ENCODE data around the gene DPH5. TPM values are rescaled to one million over a fixed set of nuclear protein-coding genes. Genes with fewer than 3 reads are reported as not detected.
"Not testable (repeated sequence)": the region's sequence is repeated elsewhere in the genome, so short reads cannot be mapped to it uniquely, and the experiment has no call there.

Gene DPH5
- total RNA-seq = 19.0 TPM

DNA sequence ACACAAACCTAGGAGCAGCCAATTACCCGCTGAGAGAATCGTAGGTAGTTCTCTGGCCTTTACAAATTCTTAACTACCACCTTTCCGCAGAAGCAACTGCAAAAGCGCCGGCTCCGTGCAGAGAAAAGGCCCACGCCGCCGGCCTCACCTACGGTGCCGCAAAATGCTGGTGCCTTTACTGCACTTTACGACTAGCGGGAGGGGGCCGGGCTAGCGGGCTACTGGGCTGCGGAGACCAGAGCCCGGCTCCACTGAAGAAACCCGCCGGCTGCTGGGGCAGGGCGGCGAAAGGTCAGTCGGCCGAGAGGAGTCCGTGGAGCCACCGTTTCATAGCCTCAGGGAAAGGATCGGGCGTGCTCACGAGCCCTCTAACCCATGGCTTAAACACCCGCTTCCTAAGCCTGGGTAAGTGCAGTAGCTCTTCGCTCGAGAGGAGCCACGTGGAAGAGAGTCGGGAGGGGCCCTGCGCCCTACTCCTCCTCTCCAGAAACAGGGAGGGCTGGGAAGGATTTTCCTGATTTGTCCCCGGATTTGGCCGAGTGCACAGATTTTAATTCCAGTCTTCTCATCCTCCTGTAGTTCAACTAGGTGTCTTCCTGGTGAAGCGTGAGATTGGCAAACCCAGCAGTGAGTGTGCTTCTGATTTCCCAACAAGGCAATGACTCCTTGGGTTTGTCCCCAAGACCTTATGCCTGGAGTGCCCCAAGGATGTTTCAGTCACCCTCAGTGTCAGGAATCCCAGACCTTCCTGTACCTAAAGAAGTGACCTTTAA is at the start of gene DPH5:
DPH5 (minus strand) TSS at position 128 of the 773 bp plus-strand sequence. CDS start 341 bp downstream, outside the sequence.
- ATAC-seq = peak; percentile 97

- ATAC-seq = no peak
Observed at GRCh38 chr1:101073836-101074235, 48.3 kb upstream of the DPH5 start.

DNA sequence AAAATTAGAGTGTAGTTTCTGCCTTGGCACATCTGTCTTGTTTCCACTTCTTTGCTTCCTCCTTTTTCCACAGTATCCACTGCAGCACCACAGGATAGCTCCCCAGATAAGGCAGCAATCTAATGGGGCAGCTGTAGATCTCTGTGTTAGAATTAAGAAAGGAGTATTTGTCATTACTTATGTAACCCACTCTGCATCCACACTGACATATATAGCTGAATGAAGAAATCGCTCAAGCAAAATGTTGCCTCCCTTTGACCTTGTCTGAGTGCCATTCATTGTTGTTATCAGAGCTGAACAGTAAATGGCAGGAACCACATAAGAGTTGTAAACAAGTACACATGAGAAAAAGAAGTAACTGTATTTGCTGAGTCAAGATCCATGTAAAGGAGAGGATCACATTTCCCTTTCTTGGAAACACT is 45.9 kb upstream of the DPH5 start:
- no peak for ATAC-seq

DNA sequence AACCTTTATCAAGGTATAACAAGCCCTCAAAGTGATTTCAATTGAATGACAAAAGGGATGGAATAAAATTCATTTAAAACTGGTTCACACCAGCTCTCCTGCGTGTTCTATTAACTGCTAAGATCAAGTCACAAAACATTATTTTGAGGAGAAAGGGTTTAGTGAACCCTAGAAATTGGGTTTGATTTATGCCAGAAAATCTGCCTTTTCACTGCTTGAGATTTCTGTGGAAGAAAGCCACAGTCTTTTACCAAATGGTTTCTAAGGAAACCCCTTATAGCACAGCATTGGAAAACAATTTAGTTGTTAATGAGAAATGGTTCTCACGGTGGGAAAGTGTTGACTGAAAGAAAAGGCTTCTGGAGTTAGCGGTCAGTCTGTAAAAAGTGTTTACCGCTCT is 43.6 kb upstream of the DPH5 start:
- ATAC-seq = no peak

DNA sequence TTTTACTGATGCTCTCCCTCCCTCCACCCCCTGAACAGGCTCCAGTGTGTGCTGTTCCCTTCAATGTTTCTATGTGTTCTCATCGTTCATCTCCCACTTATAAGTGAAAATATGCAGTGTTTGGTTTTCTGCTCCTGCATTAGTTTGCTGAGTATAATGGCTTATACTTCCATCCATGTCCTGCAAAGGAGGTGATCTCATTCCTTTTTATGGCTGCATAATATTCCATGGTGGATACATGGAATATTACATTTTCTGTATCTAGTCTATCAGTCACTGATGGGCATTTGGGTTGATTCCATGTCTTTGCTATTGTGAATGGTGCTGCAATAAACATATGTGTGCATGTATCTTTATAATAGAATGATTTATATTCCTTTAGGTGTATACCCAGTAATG is 41.4 kb upstream of the DPH5 start:
- not testable (repeated sequence) for ATAC-seq

GRCh38 chr1:101066260-101066936 is 40.8 kb upstream of the DPH5 start:
- ATAC-seq = no peak

- ATAC-seq = no peak
Observed at GRCh38 chr1:101065575-101065974, 40.0 kb upstream of the DPH5 start.

DNA sequence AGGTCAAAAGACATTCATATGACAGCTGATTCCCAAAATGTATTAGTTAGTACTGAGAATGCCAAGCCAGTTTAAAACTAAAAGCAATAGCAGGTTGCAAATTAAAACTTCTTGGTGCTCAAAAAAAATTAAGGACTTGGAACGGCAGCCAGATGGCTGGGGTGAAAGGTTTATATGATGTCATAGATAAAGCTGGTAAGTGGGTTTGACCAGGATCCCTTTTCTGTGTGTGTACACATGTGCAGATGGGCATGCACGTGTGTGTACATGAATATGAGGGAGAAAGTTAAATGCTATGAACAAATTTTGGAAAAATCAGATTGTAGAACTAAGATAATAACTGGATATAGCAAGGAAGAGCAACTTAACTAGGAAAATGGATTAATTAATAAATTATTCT is 39.1 kb upstream of the DPH5 start:
- ATAC-seq = no peak

DNA sequence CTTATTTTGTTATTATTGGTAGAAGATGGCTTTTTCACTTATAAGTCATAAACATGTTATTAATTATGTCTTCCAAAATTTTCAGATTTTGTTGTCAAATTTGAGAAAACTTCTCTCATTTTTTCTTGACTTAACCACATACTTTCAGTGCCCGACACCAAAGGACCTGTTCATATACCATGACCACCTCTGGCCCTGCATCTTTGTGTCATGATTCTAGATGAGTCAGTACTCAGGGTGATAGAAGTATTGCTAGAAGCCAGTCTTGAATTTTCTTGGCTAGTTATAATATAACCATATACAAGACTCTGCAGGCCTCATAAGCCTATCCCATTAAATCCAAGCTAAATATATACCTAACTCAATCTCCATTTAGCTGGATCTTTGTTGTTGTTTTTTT is 35.4 kb upstream of the DPH5 start:
- no peak for ATAC-seq

DNA sequence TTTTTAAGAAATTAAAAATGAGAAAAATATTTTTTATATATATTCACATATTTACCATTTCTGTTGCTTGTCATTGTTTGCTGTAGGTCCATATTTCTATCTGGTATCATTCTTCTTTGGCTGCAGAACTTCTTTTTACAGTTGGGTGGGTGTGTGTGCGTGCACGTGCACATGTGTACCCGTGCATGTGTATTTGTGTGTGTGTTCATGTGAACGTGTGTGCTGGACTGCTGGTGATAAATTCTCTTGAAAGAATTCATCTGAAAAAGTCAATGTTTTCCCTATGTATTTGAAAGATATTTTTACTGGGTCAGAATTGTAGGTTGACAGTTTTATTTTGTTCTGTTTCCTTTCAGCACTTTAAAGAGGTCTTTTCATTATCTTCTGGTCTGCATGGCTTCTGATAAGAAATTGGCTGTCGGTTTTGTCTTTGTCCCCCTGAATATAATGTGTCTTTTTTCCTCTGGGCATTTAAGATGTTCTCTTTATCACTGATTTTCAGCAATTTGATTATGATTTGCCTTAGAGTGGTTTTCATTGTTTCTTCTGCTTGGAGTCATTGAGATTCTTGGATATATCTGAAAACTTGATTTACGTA is 34.5 kb upstream of the DPH5 start:
- no peak for ATAC-seq

GRCh38 chr1:101055623-101056022 is 30.0 kb upstream of the DPH5 start:
- ATAC-seq = no peak

DNA sequence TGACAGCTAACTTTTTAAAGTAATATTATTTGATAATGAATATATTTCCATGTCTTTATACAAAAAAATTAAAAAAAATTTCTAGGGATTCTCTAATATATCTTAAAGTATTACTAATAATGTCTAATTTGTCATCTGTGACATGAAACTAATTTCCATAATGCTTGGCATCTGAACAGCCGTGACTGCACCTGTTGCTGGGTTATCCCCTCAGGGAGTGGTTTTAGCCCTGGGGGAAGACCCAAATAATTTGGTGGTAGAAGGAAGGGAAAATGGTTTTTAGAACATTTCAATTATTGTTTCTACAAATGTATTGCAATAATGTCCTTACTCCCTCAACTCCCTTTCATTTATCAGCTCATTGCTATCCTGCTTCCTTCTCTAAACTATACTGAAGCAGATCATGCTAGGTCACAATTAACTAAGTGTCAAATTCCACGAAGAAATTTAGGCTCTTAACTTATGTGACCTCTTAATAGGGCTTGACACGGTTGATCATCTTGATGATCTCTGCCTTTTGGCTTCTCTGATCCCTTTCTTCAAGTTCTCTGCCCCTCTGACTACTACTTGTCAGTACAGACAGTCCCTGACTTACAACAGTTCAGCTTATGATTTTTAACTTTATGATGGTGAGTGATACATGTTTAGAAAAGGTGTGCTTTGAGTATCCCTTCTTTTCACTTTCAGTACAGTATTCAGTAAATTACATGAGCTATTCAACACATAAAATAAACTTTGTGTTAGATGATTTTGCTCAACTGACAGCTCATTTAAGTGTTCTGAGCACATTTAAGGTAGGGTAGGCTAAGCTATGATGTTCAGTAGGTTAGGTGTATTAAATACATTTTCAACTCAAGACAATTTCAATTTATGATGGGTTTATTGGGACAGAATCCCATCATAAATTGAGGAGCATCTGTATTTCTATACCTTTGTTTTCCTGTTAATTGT is 26.4 kb upstream of the DPH5 start:
- ATAC-seq = no peak

DNA sequence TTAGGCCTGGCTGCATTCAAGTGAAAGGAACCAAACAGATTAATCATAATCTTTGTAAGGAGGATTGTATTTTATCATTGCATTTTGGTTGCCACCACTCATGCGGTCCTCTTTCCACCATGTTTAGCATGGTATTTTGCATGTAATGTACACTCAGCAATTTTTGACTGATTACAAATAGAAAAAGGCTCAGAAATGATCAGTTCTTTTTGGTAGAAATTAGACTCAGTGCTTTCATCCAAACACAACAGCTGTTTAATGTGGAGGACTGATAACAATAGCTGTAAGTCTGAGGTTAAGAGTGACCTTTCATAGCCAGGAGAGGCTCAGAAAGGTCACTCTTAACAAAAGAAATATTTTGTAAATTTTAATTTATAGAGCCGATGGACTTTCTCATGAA is 25.3 kb upstream of the DPH5 start:
- ATAC-seq = no peak

GRCh38 chr1:101044749-101045148 is 19.2 kb upstream of the DPH5 start:
- ATAC-seq = no peak

DNA sequence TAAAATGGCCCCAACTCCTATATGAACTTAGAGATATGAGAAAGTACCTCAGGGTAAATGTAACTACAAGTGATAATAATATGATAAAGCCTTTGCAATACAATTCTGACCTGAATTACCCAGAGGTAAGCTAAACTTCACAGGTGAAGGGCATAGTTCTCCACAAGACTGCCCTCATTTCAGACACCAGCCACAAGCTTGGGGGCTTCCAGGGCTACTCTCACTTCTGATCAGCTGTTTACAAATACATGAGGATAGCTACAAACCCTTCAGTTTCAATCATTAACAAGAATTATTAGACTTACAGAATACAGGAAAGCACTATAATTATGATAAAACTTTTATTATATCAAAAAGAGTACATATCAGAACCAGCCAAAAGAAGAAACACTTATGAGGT is 18.7 kb upstream of the DPH5 start:
- no peak for ATAC-seq

DNA sequence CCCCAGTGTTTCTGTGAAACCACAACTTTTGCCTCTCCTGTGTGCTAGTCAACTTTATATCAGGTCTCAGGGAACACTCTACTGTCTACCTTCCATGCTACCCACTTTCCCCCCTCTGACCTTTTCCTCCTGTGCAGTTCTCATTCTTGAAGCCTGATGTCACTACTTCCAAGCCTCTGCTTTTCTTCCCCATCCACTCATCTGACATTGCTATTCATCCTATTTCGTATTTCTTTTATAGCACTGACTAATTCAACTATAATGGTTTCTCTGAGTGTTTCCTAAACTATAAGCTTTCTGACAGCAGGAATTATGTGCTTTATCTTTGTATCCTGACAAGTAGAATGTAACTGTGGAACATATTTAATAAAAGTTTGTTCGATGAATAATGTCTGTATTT is 18.2 kb upstream of the DPH5 start:
- ATAC-seq = no peak

GRCh38 chr1:101041300-101041699 is 15.7 kb upstream of the DPH5 start:
- ATAC-seq = no peak

DNA sequence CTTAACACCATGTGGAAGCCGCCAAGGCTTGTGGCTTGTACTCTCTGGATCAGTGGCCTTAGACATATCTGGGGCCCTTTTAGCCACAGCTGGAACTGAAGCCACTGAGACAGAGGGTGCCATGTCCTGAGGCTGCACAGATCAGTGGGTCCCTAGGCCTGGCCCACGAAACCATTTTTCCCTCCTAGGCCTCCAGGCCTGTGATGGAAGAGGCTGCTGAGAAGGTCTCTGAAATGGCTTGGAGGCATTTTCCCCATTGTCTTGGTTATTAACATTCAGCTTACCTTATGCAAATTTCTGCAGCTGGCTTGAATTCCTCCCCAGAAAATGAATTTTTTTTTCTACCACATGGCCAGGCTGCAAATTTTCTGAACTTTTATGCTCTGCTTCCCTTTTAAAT is 15.1 kb upstream of the DPH5 start:
- ATAC-seq = no peak

DNA sequence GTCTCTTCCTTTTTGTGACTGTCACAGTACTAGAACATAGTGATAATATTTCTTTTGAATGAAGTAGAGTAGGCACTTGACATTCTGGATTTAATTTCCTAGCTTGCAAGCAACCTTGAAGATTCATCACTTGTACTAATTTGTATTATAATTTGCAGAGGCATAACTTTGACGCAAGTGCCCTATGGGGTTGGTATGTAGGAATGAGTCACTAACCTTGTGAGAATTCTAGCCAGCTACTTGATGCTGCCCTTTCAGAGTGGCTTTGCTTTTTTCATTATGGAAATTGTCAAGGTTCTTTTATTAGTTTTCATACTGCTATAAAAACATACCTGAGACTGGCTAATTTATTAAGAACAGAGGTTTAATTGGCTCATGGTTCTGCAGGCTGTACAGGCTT is 13.7 kb upstream of the DPH5 start:
- peak; percentile 48 for ATAC-seq

DNA sequence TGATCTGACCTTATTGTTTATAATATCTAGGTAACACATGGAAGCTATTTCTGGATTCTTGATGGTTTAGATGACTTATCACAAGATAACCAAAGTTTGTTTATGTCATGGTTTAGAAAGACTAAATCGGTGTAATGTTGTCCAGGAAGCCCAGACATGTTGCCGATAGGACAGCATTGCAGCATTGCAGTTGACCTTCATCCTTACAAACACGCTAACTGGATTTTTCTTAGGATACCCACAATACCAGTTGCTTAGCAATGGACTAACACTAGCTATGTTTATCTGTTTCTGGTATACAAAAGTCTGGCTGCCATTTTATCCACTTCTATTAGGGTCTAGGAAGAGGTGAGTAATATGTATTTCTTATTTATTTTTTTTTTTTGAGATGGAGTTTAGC is 11.7 kb upstream of the DPH5 start:
- no peak for ATAC-seq

DNA sequence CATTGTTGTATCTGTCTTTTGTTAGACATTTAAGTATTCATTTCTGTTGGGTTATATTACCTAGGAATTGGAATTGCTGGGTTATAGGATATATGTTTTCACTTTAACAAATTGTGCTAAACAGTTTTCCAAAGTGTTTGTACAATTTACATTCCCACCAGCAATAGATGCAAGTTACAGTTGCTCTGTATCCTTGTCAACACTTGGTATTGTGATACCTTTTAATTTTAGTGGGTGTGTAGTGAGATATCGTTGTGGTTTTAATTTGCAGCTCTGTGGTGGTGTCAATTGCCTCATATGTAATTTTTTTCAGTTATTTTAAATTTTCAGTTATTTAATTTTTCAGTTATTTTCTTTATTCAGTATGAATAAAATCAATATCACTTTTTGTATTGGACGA is 7.4 kb upstream of the DPH5 start:
- no peak for ATAC-seq

GRCh38 chr1:101032129-101032528 is 6.5 kb upstream of the DPH5 start:
- ATAC-seq = not testable (repeated sequence)

- ATAC-seq = no peak
Observed at GRCh38 chr1:101030881-101031280, 5.3 kb upstream of the DPH5 start.

All from esophagus mucosa (tissue), 1 donor.